ENCODE measurements around the gene WDR77.

WDR77 gene

DNA sequence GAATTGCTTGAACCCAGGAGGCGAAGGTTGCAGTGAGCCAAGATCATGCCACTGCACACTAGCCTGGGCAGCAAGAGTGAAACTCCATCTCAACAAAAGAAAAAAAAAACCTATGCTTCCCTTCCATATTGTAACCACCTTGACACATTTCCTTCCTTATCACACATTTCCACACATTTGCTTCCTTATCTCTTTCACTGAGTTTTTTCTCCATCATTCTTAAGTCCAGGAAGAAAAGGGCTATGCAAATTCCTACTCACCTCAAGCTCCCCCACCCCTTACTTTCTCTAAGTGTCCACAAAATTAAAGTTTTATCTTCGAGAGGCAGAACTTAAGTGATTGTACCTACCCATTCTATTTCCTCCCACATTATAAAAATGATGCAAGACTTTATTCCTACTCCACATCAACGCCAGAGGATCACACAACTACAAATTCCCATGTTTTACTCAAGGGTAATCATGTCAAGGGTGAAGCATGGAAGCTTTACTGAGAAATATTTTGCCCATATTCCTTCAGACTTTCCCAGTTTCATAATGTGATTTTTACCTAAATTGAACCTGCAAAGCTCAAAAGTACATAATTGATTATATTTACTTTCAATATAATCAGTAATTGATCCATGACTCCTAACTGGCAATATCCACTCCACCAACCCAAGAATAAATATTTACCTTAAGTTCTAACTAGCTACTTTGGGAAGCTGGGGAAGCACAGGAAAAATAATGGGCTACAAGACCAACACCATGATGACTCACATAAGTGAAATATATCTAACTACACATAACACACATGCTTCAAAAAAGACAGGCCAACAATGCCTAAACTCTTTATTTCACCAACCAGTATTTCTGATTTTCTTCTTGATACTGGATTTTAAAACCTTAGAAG lies 9.3 kb downstream of the WDR77 start:
- no peak for TF ChIP-seq GATA2 (IDR thresholded peaks at IDR 0.05; ENCODE audit: low read depth, low read length)
- TF ChIP-seq GATA3 (IDR thresholded peaks at IDR 0.05; ENCODE audit: low read depth, low read length), result no peak

DNA sequence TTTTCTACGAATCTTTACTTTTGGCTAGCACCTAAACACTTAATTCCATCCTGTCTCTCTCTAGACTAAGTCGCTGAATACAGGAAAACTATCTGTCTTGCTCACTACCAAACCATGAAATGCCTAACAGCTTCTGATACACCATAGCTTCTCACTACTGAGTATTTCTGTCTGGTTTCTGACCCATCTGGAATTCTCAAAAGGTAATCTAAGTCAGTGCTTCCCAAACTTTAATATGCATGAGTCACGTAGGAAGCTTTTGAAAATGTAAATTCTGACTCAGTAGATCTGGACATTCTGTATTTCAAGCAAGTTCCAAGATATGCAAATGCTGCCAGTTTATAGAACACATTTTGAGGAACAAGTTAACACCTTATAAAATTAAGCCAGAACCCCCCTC lies 12.3 kb downstream of the WDR77 start:
- TF ChIP-seq GATA2 (IDR thresholded peaks at IDR 0.05; ENCODE audit: low read depth, low read length) (no peak), GATA3 (IDR thresholded peaks at IDR 0.05; ENCODE audit: low read depth, low read length) (no peak)

DNA sequence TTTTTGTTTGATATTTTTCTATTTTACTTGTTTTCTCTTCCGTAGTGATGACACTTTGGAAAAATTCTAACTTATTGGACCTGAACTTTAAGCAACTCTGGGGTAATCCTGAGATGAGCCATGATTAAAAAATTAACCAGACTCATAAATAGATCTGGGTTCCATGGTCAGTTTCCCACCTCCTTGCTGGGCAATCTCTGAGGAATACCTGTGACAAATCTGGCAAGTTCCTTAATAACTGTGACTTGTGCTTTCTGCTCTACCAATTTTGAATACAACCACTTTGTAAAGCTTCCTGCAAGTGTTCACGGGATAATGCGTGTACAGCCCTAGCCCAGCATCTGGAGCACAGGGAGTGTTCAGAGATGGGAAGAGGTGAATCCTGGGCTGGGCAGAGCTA lies 24.8 kb downstream of the WDR77 start:
- TF ChIP-seq GATA2 (IDR thresholded peaks at IDR 0.05; ENCODE audit: low read depth, low read length), result no peak
- no peak for TF ChIP-seq GATA3 (IDR thresholded peaks at IDR 0.05; ENCODE audit: low read depth, low read length)

DNA sequence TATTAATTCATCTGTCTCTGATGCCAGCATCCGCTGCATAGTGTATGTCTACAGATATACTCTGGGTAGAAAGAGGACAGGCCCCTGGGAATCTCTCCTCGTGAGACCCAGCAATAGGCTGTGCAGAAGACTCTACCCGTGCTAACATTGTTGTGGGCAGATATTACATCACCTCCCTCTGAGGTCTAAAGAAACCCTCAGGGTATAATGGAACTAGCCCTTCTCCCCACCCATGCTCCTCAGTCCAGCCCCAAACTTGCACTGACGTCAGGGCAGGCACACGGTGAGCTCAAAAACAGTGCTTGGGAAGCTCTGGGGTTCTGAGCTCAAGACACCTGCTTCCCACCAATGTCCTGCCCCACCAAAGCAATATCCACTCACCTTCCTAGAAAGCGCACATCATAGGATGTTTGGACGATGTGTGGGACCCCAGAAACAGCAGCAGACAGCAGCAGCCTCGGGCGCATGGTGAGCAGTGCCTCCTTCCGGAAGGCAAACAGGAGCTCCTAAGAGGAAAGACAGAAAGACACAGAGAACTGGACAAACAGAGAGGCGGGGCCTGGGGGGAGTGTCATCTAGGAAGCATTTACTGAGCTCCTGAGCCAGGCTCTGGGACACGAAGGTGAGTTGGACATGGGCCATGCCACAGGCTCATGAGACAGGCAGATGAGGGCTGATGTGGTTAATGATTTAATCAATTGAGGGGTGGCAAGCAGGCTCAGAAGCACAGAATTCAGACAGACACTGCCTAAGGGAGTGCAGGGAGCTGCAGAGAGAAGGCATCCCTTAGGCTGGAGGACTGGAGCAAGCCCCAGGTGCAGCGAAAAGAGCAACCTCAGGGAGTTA lies 26.3 kb downstream of the WDR77 start:
- TF ChIP-seq GATA2 (IDR thresholded peaks at IDR 0.05; ENCODE audit: low read depth, low read length) (no peak), GATA3 (IDR thresholded peaks at IDR 0.05; ENCODE audit: low read depth, low read length) (no peak)

DNA sequence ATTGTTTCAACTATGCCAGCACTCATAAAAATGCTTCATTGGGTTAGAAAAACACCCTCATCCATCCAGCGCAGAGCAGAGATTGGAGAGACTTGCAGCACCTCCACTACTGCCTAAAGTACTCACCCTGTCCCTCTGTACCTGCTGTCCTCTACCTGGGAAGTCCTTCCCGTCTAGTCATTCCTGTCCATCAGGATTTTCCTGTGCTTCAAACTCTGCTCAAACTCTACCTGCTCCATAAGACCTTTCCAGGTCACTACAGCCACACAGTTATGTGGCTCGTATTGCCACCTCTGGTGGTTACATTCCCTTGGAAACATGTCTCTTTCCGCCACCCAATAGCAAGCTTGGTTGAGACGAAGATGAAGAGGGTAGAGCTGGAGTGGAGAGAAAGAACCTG lies 28.7 kb downstream of the WDR77 start:
- TF ChIP-seq GATA3 (IDR thresholded peaks at IDR 0.05; ENCODE audit: low read depth, low read length) (no peak), GATA2 (IDR thresholded peaks at IDR 0.05; ENCODE audit: low read depth, low read length) (no peak)

DNA sequence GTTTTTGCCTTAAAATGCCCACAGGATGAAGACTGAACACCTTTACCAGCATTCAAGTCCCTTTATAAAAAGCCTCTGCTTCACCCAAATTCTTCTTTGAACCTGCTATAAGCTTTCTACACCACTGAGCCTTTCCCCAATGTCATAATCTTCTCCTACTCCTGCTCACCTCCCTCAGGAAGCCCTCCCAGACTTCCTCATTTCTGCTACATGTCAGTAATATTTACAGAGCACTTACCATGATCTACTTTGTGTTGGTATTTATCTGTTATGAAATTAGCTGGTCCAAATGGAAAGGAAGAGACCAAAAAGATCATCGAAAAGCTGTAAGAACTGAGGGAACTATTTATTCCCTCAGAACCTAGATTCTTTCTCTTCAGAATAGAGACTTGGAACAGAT lies 30.0 kb downstream of the WDR77 start:
- TF ChIP-seq GATA3 (IDR thresholded peaks at IDR 0.05; ENCODE audit: low read depth, low read length) (no peak), GATA2 (IDR thresholded peaks at IDR 0.05; ENCODE audit: low read depth, low read length) (no peak)

DNA sequence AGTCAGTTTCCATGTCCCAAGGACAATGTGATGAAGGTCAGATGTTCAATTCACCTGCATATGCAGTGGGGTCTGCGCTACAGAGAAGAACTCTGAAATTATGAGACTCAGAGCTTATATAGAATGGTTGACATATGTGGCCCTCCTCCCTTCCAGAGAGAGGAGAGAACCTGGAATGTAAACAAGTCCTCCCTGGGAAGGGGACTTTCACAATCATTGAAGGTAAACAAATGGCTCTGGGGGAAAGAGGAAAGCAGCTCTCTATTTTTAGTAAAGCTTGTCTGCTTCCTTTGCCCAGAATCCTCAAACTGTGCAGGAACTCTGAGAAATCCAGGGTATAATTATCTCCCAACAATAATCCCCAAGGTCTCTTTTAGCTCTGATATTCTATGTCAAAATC lies 31.3 kb downstream of the WDR77 start:
- no peak for TF ChIP-seq GATA2 (IDR thresholded peaks at IDR 0.05; ENCODE audit: low read depth, low read length)

DNA sequence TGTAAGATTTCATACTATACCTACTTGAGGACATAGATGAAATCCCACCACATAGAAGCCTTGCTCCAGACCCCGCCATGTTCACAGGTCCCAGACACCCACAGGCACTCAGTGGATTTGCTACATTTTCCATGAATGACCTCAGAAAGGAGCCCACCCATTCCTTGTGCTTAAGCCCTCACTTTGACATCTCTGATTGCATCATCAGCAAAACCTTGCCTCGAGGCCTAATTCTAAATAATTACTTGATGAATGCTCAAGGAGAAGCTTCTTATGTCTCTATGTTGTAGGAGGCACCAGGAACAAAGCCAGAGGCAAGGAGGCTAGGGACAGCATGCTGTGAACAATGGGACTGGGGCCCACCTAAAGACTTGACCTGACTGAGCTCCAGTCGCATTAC lies 33.6 kb downstream of the WDR77 start:
- no peak for TF ChIP-seq GATA3 (IDR thresholded peaks at IDR 0.05; ENCODE audit: low read depth, low read length)
- no peak for TF ChIP-seq GATA2 (IDR thresholded peaks at IDR 0.05; ENCODE audit: low read depth, low read length)

DNA sequence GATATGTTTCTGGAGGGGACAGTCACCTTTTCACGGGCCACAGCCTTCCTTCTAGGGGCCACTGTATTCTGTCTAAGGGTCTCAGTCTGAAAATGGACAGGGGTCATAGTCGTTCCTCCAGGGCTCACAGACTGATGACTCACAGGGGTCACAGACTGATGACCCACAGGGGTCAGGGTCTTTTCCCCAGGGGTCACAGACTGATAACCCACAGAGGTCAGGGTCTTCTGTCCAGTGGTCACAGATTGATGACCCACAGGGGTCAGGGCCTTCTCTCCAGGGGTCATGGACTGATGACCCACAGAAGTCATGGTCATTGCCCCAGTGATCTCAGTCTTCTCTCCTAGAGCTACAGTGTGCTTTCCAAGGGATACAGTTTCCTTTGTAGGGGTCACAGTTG lies 34.3 kb downstream of the WDR77 start:
- TF ChIP-seq GATA2 (IDR thresholded peaks at IDR 0.05; ENCODE audit: low read depth, low read length) (no peak), GATA3 (IDR thresholded peaks at IDR 0.05; ENCODE audit: low read depth, low read length) (no peak)

DNA sequence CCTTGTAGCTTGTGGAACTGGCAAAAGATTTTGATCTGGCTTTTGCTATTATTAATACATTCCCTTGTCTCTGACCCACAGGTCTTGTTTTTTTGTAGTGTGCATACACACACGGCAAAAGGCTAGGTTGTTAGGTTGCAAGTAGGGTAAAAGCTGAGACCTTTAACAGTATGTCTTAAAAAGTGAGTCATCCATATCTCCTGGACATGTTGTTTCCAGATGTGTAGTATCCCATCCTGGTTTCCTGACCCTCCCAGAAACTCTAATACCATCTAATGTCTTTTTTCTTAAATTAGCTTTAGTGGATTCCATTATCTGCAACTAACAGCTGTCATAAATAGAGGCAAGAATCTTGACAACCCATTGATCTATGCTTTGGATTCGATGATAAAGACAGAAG lies 36.2 kb downstream of the WDR77 start:
- TF ChIP-seq GATA2 (IDR thresholded peaks at IDR 0.05; ENCODE audit: low read depth, low read length), result no peak
- TF ChIP-seq GATA3 (IDR thresholded peaks at IDR 0.05; ENCODE audit: low read depth, low read length), result no peak

DNA sequence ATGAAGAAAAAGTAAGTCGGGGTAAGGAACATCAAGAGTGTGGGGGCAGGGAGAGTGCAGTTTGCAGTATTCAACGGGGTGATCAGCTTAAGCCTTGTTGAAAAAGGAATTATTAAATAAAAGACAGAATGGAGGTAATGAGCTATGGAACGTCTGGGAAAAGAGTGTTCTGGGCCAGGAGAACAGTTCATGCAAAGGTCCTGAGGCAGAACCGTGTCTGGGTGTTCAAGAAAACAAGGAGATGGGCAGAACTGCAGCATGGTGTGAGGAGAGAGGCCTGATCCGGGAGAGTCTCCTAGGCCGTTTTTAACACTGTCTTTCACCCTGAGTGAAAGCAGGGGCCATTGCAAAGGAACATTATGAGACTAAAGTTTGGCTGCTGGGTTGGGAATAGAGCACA lies 41.8 kb downstream of the WDR77 start:
- TF ChIP-seq GATA3 (IDR thresholded peaks at IDR 0.05; ENCODE audit: low read depth, low read length) (no peak), GATA2 (IDR thresholded peaks at IDR 0.05; ENCODE audit: low read depth, low read length) (no peak)

DNA sequence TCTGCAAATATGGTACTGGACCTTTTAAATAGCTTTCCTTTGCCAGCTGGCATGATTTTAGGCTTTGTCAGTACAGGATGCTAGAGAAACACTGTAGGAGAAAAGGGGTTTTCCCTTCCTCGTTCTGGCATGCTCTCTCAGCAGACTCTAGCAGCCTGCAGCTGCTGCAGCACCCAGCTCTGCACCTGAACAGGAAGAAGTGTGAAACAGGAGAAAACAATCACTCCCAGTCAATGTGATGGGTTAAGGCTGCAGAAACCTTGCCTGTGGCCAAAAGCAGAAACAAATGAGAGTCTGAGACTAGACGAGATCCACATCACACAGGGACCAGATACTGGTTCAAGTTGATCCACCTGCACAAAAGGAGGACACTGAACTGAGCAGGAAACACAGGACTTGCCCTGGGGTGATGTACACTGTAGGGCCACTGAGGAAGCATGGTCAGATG lies 42.7 kb downstream of the WDR77 start:
- TF ChIP-seq GATA2 (IDR thresholded peaks at IDR 0.05; ENCODE audit: low read depth, low read length), result no peak
- TF ChIP-seq GATA3 (IDR thresholded peaks at IDR 0.05; ENCODE audit: low read depth, low read length), result no peak

DNA sequence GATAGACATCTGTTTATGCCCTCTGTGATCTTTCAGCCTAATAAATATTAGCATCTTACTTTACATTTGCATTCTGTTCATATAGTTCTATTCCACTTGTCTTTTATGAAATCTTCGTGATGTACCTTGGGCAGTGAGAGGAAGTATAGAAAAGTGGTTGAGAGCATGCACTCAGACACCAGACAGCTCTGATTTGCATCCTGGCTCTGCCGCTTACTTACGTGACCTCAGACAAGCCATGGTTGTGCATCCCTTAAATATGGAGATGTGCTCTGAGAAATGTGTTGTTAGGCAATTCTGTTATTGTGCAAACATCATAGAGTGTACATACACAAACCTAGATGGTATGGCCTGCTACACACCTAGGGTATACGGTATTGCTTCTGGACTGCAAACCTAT lies 44.5 kb downstream of the WDR77 start:
- TF ChIP-seq GATA2 (IDR thresholded peaks at IDR 0.05; ENCODE audit: low read depth, low read length) (no peak), GATA3 (IDR thresholded peaks at IDR 0.05; ENCODE audit: low read depth, low read length) (no peak)

DNA sequence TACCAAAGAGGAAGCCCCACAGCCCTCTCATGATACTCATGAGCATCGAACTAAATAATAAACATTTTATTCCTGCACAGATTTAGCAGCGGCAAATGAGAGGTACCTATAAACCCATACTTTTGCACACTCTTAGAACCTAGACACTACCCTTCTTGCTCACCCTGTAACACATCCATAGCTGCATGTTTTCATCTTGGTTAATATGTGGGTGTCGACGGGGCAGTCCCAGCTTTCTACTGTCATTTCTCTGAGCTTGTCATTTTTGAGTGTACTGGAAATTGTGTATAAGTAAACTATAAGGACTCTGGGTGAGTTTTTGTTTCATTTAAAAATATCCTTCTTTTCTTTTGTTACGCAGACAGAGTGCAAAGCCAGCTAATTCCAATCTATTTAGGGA lies 47.0 kb downstream of the WDR77 start:
- TF ChIP-seq GATA3 (IDR thresholded peaks at IDR 0.05; ENCODE audit: low read depth, low read length) (no peak), GATA2 (IDR thresholded peaks at IDR 0.05; ENCODE audit: low read depth, low read length) (no peak)
